HepG2 (cell line): ENCODE data around the gene FEM1C. TPM values are rescaled to one million over a fixed set of nuclear protein-coding genes. Genes with fewer than 3 reads are reported as not detected.

Experiments used
- ATAC-seq: fragments of 200-7000 bp; cut with Tn5 transposase; 3 replicates; pipeline ENCODE4 v1.9.1; 2020; ENCODE audit warnings: mild to moderate bottlenecking, moderate library complexity
- BruUV-seq: library from RNA; stranded (reverse); fragments of 400-500 nt; replicated peaks from 2 replicates; lab custom pipeline; 2021; lab: Mats Ljungman, UMichigan
- CTCF ChIA-PET: fragments of 300-600 bp; formaldehyde crosslinking; extraction: SDS; loops from one replicate; lab custom pipeline; 2021; ENCODE audit warnings: low total read pairs, inconsistent platforms, low intra/inter-chr PET ratio; lab: Yijun Ruan, JAX
- POLR2A ChIA-PET: fragments of 350-600 bp; sonication (Branson Sonifier 250); formaldehyde crosslinking; loops from one replicate; lab custom pipeline; 2020; ENCODE audit warnings: antibody characterized with exemption, inconsistent platforms; lab: Yijun Ruan, JAX
- DNase-seq: peaks from one replicate; pipeline ENCODE4 v3.0.0-alpha.2; 2015; ENCODE audit warnings: low spot score
- FAIRE-seq: peaks from 3 replicates; lab custom pipeline; 2011; peaks lifted over from hg19 to GRCh38; lab: Jason Lieb, UNC
- H2AFZ ChIP-seq: one replicate; pipeline ENCODE4 v1.6.1; 2011; ENCODE audit warnings: low read length, inconsistent platforms
- H3K27ac ChIP-seq: fragments of 300-600 bp; 3 replicates; pipeline ENCODE4 v1.8.0; 2011; ENCODE audit warnings: mixed run types, mild to moderate bottlenecking, mixed read lengths, low read length, inconsistent platforms; ENCODE audit not compliant: insufficient read depth; ENCODE audit errors: extremely low read length
- H3K27me3 ChIP-seq, 2 experiments: fragments of 200-600 bp in 1 of 2; 2 replicates in 1 of 2; 3 replicates in 1 of 2; pipeline versions ENCODE4 v1.6.0 to v1.8.0; 2011; ENCODE audit warnings: low read length in 2 of 2, mild to moderate bottlenecking in 2 of 2, moderate library complexity in 2 of 2, inconsistent platforms in 1 of 2; ENCODE audit not compliant: insufficient read depth in 2 of 2, control insufficient read depth in 1 of 2
- H3K36me3 ChIP-seq, 2 experiments: fragments of 200-600 bp in 1 of 2; replicated peaks in 1 of 2; 2 replicates in 1 of 2; 3 replicates in 1 of 2; pipeline versions ENCODE4 v1.5.1 to v1.8.0; 2011; ENCODE audit warnings: low read length in 2 of 2, inconsistent platforms in 1 of 2; ENCODE audit not compliant: insufficient read depth in 2 of 2, control insufficient read depth in 1 of 2
- H3K4me1 ChIP-seq: 2 replicates; pipeline ENCODE4 v1.5.1; 2012; ENCODE audit warnings: low read length, inconsistent platforms; ENCODE audit not compliant: insufficient read depth
- H3K4me2 ChIP-seq: 2 replicates; pipeline ENCODE4 v1.6.0; 2011; ENCODE audit warnings: low read depth, low read length, inconsistent platforms
- H3K4me3 ChIP-seq, 3 experiments: fragments of 200-600 bp in 1 of 3; sonication (generic), shearing (Covaris generic) in 1 of 3; replicated peaks in 1 of 3; 2 replicates each; pipeline ENCODE4 v1.5.1; 2011 to 2016; ENCODE audit warnings: low read length in 3 of 3, inconsistent platforms in 2 of 3, low read depth in 2 of 3, mild to moderate bottlenecking in 2 of 3, control low read depth in 1 of 3, mixed read lengths in 1 of 3; ENCODE audit not compliant: insufficient read depth in 1 of 3
- H3K79me2 ChIP-seq: one replicate; pipeline ENCODE4 v1.6.1; 2011; ENCODE audit warnings: low read length, inconsistent platforms; ENCODE audit not compliant: insufficient read depth
- H3K9ac ChIP-seq: 2 replicates; pipeline ENCODE4 v1.6.0; 2011; ENCODE audit warnings: mild to moderate bottlenecking, low read depth, low read length, inconsistent platforms; ENCODE audit not compliant: insufficient read depth
- H3K9me3 ChIP-seq: 2 replicates; pipeline ENCODE4 v1.5.1; 2012; ENCODE audit warnings: mild to moderate bottlenecking, low read length
- H4K20me1 ChIP-seq: 2 replicates; pipeline ENCODE4 v1.6.0; 2011; ENCODE audit warnings: inconsistent platforms, mild to moderate bottlenecking, low read length, moderate library complexity; ENCODE audit not compliant: insufficient read depth
- ARNT ChIP-seq: fragments of 450-650 bp; IDR thresholded peaks from 2 replicates; pipeline ENCODE4 v1.6.1; 2017
- CBX1 ChIP-seq: IDR thresholded peaks from one replicate; pipeline ENCODE4 v1.6.1; 2016; ENCODE audit warnings: antibody characterized with exemption, low read depth
- CCDC6 ChIP-seq: sonication (generic); formaldehyde crosslinking; IDR thresholded peaks from 2 replicates; pipeline ENCODE4 v1.8.1; 2022; ENCODE audit warnings: mild to moderate bottlenecking, missing genetic modification reagents, moderate library complexity
- ELF1 ChIP-seq: sonication (generic); formaldehyde crosslinking; IDR thresholded peaks from 2 replicates; pipeline ENCODE4 v1.4.0; 2020; ENCODE audit warnings: missing genetic modification reagents
- FOSL1 ChIP-seq: sonication (generic); formaldehyde crosslinking; IDR thresholded peaks from 2 replicates; pipeline ENCODE4 v1.9.0; 2021; ENCODE audit warnings: missing genetic modification reagents, borderline replicate concordance
- ISL2 ChIP-seq: sonication (generic); formaldehyde crosslinking; IDR thresholded peaks from 2 replicates; pipeline ENCODE4 v1.5.0; 2020; ENCODE audit warnings: missing genetic modification reagents
- KDM6A ChIP-seq: IDR thresholded peaks from 2 replicates; pipeline ENCODE4 v1.6.1; 2016; ENCODE audit warnings: low read depth
- MAFG ChIP-seq: sonication (generic); formaldehyde crosslinking; IDR thresholded peaks from 2 replicates; pipeline ENCODE4 v1.5.1; 2020; ENCODE audit warnings: mild to moderate bottlenecking, missing genetic modification reagents
- NBN ChIP-seq: fragments of 450-650 bp; conservative IDR thresholded peaks from 2 replicates; pipeline ENCODE4 v1.6.1; 2017
- RELA ChIP-seq: sonication (generic); formaldehyde crosslinking; IDR thresholded peaks from 2 replicates; pipeline ENCODE4 v1.4.0; 2020; ENCODE audit warnings: missing genetic modification reagents
- SP1 ChIP-seq, 2 experiments: fragments of 450-650 bp in 1 of 2; sonication (generic) in 1 of 2; formaldehyde crosslinking in 1 of 2; IDR thresholded peaks; 2 replicates each; pipeline versions ENCODE4 v1.4.0 to v1.6.1; 2016 to 2020; ENCODE audit warnings: missing genetic modification reagents in 1 of 2
- TCF7 ChIP-seq: sonication (generic); IDR thresholded peaks from 2 replicates; pipeline ENCODE4 v1.6.1; 2016; ENCODE audit warnings: antibody characterized with exemption, low read depth
- WGBS: methylation state at CpG from one replicate; pipeline ENCODE4 v1.1.6; 2017; ENCODE audit warnings: low lambda C conversion rate; 5-methylcytosine and 5-hydroxymethylcytosine counted together
- in situ Hi-C: cut with HindIII; loops from 2 replicates; pipeline ENCODE4 v1.10.0; 2017; ENCODE audit warnings: low pct_unique_long_range_greater_than_20kb; ENCODE audit not compliant: extremely low pct_ligation_motif_present
- intact Hi-C: fragments of 100-400 bp; cut with micrococcal nuclease; formaldehyde crosslinking; loops from one replicate; pipeline ENCODE4 v1.10.0; 2022; ENCODE audit not compliant: unreplicated experiment
- polyA plus RNA-seq, 8 experiments: library from polyadenylated mRNA; depleted of rRNA in 3 of 8; stranded (reverse) in 7 of 8; unstranded in 1 of 8; fragments of >200 nt; fragmentation: Illumina TruSeq in 4 of 8; extraction: Trizol in 4 of 8; gene quantifications; 2 replicates each; pipeline versions ENCODE4 v1.2.1 to v1.2.3, GENCODE V29; 2011 to 2016; ENCODE audit warnings: low read depth in 4 of 8, missing spikeins in 1 of 8, mixed read lengths in 1 of 8; ENCODE audit not compliant: insufficient read depth in 1 of 8
- total RNA-seq, 5 experiments: library from RNA; depleted of rRNA; stranded (reverse); fragments of >200 nt; fragmentation: Illumina TruSeq; extraction: Trizol; gene quantifications; 2 replicates each; pipeline ENCODE4 v1.2.3, GENCODE V29; 2016; ENCODE audit warnings: low read depth in 1 of 5
- TF ChIP-seq, protein P1 (sequence below): conservative IDR thresholded peaks from 2 replicates; pipeline ENCODE4 v1.6.1; 2018; ENCODE audit warnings: missing genetic modification reagents
- TF ChIP-seq, protein P2 (sequence below): sonication (generic); formaldehyde crosslinking; IDR thresholded peaks from 2 replicates; pipeline ENCODE4 v1.4.0; 2020; ENCODE audit warnings: missing genetic modification reagents, borderline replicate concordance
- TF ChIP-seq, protein P3 (sequence below): sonication (generic); formaldehyde crosslinking; IDR thresholded peaks from 2 replicates; pipeline ENCODE4 v1.4.0; 2020; ENCODE audit warnings: missing genetic modification reagents
- TF ChIP-seq, protein P4 (sequence below): sonication (generic); formaldehyde crosslinking; IDR thresholded peaks from 2 replicates; pipeline ENCODE4 v1.8.0; 2022; ENCODE audit warnings: missing genetic modification reagents, mild to moderate bottlenecking, borderline replicate concordance

The FEM1C gene
- total and polyA plus RNA-seq, 2 of the 13 experiments (the other 11 are each of a cell fraction or from before 2014, with no cell fraction given), result 5.5 to 8.3 TPM

DNA sequence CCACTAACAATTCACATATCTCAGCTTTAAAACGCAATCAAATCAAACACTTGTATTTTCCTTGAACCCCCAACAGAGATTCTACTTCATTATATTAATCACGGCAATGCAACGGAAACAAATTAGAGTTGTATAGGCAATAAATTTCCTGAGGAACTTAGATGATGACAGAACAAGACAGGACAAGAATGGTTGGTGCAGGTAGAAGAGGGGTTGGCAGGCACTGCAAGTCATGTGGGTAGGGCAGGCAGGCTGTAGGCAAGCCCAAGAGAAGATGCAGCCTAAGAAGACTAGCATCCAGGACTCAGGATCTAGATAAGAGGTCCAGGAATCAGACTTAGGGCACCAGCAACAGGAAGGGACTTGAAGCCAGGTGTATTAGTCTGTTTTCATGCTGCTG lies 16.6 kb upstream of the FEM1C start:
- 68% methylated on average over 3 of the region's 3 CpGs for WGBS
- ATAC-seq, result no peak
- H3K27ac ChIP-seq, result no peak overlapping the region
- BruUV-seq, result no TSS peak
- ChIA-PET CTCF (no interaction called here), POLR2A (no interaction called here)
- H3K36me3 ChIP-seq, result no peaks in the 10 kb centered on the region
- H3K4me3 ChIP-seq, result no peak overlapping the region
- DNase-seq, result no peak
- in situ Hi-C loops, result no loop called here
- no peaks in the 10 kb centered on the region for H4K20me1 ChIP-seq
- H3K9ac ChIP-seq, result no peak overlapping the region
- no peaks in the 10 kb centered on the region for H3K79me2 ChIP-seq
- FAIRE-seq, result no peak
- H3K9me3 ChIP-seq, result no peaks in the 10 kb centered on the region
- no peak overlapping the region for H2AFZ ChIP-seq
- H3K27me3 ChIP-seq, result peaks cover 0 to 2% of the 10 kb centered on the region in 2 experiments; a peak in 1 of 5 replicates
- H3K4me1 ChIP-seq, result peaks cover 11% of the 10 kb centered on the region
- TF ChIP-seq, protein P1, sequence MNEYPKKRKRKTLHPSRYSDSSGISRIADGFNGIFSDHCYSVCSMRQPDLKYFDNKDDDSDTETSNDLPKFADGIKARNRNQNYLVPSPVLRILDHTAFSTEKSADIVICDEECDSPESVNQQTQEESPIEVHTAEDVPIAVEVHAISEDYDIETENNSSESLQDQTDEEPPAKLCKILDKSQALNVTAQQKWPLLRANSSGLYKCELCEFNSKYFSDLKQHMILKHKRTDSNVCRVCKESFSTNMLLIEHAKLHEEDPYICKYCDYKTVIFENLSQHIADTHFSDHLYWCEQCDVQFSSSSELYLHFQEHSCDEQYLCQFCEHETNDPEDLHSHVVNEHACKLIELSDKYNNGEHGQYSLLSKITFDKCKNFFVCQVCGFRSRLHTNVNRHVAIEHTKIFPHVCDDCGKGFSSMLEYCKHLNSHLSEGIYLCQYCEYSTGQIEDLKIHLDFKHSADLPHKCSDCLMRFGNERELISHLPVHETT (CRISPR knock-in tag), result no peak
- TF ChIP-seq, protein P2, sequence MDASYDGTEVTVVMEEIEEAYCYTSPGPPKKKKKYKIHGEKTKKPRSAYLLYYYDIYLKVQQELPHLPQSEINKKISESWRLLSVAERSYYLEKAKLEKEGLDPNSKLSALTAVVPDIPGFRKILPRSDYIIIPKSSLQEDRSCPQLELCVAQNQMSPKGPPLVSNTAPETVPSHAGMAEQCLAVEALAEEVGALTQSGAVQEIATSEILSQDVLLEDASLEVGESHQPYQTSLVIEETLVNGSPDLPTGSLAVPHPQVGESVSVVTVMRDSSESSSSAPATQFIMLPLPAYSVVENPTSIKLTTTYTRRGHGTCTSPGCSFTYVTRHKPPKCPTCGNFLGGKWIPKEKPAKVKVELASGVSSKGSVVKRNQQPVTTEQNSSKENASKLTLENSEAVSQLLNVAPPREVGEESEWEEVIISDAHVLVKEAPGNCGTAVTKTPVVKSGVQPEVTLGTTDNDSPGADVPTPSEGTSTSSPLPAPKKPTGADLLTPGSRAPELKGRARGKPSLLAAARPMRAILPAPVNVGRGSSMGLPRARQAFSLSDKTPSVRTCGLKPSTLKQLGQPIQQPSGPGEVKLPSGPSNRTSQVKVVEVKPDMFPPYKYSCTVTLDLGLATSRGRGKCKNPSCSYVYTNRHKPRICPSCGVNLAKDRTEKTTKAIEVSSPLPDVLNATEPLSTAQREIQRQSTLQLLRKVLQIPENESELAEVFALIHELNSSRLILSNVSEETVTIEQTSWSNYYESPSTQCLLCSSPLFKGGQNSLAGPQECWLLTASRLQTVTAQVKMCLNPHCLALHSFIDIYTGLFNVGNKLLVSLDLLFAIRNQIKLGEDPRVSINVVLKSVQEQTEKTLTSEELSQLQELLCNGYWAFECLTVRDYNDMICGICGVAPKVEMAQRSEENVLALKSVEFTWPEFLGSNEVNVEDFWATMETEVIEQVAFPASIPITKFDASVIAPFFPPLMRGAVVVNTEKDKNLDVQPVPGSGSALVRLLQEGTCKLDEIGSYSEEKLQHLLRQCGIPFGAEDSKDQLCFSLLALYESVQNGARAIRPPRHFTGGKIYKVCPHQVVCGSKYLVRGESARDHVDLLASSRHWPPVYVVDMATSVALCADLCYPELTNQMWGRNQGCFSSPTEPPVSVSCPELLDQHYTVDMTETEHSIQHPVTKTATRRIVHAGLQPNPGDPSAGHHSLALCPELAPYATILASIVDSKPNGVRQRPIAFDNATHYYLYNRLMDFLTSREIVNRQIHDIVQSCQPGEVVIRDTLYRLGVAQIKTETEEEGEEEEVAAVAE (CRISPR knock-in tag), result no peak
- no peak for TF ChIP-seq MAFG (CRISPR knock-in tag)
- TF ChIP-seq ELF1 (CRISPR knock-in tag), result no peak
- no peak for TF ChIP-seq FOSL1 (CRISPR knock-in tag)
- TF ChIP-seq, protein P3, sequence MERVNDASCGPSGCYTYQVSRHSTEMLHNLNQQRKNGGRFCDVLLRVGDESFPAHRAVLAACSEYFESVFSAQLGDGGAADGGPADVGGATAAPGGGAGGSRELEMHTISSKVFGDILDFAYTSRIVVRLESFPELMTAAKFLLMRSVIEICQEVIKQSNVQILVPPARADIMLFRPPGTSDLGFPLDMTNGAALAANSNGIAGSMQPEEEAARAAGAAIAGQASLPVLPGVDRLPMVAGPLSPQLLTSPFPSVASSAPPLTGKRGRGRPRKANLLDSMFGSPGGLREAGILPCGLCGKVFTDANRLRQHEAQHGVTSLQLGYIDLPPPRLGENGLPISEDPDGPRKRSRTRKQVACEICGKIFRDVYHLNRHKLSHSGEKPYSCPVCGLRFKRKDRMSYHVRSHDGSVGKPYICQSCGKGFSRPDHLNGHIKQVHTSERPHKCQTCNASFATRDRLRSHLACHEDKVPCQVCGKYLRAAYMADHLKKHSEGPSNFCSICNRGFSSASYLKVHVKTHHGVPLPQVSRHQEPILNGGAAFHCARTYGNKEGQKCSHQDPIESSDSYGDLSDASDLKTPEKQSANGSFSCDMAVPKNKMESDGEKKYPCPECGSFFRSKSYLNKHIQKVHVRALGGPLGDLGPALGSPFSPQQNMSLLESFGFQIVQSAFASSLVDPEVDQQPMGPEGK (CRISPR knock-in tag), result no peak
- TF ChIP-seq CBX1, result no peak
- TF ChIP-seq RELA (CRISPR knock-in tag), result no peak
- TF ChIP-seq, protein P4, sequence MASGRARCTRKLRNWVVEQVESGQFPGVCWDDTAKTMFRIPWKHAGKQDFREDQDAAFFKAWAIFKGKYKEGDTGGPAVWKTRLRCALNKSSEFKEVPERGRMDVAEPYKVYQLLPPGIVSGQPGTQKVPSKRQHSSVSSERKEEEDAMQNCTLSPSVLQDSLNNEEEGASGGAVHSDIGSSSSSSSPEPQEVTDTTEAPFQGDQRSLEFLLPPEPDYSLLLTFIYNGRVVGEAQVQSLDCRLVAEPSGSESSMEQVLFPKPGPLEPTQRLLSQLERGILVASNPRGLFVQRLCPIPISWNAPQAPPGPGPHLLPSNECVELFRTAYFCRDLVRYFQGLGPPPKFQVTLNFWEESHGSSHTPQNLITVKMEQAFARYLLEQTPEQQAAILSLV (CRISPR knock-in tag), result no peak
- TF ChIP-seq SP1 (IDR thresholded peaks at IDR 0.05), result no peak
- TF ChIP-seq SP1 (CRISPR knock-in tag; IDR thresholded peaks at IDR 0.05), result no peak
- no peak for TF ChIP-seq KDM6A (CRISPR knock-in tag)
- TF ChIP-seq ISL2, result no peak
- TF ChIP-seq NBN, result no peak
- TF ChIP-seq CCDC6, result no peak
- no peak for TF ChIP-seq ARNT
- TF ChIP-seq TCF7, result no peak
- no peak overlapping the region for H3K4me2 ChIP-seq
- intact Hi-C loops, result no loop called here
